HepG2 (cell line): ENCODE results near the gene WNT3. TPM values are rescaled to one million over a fixed set of nuclear protein-coding genes. Genes with fewer than 3 reads are reported as not detected.

Experiments
- ATAC-seq: fragments of 200-7000 bp; cut with Tn5 transposase; 3 replicates; pipeline ENCODE4 v1.9.1; 2020; ENCODE audit warnings: mild to moderate bottlenecking, moderate library complexity
- BruUV-seq: library from RNA; stranded (reverse); fragments of 400-500 nt; replicated peaks from 2 replicates; lab custom pipeline; 2021; lab: Mats Ljungman, UMichigan
- CTCF ChIA-PET: fragments of 300-600 bp; formaldehyde crosslinking; extraction: SDS; loops from one replicate; lab custom pipeline; 2021; ENCODE audit warnings: low total read pairs, inconsistent platforms, low intra/inter-chr PET ratio; lab: Yijun Ruan, JAX
- POLR2A ChIA-PET: fragments of 350-600 bp; sonication (Branson Sonifier 250); formaldehyde crosslinking; loops from one replicate; lab custom pipeline; 2020; ENCODE audit warnings: antibody characterized with exemption, inconsistent platforms; lab: Yijun Ruan, JAX
- DNase-seq: peaks from one replicate; pipeline ENCODE4 v3.0.0-alpha.2; 2015; ENCODE audit warnings: low spot score
- FAIRE-seq: peaks from 3 replicates; lab custom pipeline; 2011; peaks lifted over from hg19 to GRCh38; lab: Jason Lieb, UNC
- H2AFZ ChIP-seq: one replicate; pipeline ENCODE4 v1.6.1; 2011; ENCODE audit warnings: low read length, inconsistent platforms
- H3K27ac ChIP-seq: fragments of 300-600 bp; 3 replicates; pipeline ENCODE4 v1.8.0; 2011; ENCODE audit warnings: mixed run types, mild to moderate bottlenecking, mixed read lengths, low read length, inconsistent platforms; ENCODE audit not compliant: insufficient read depth; ENCODE audit errors: extremely low read length
- H3K27me3 ChIP-seq, 2 experiments: fragments of 200-600 bp in 1 of 2; 2 replicates in 1 of 2; 3 replicates in 1 of 2; pipeline versions ENCODE4 v1.6.0 to v1.8.0; 2011; ENCODE audit warnings: low read length in 2 of 2, mild to moderate bottlenecking in 2 of 2, moderate library complexity in 2 of 2, inconsistent platforms in 1 of 2; ENCODE audit not compliant: insufficient read depth in 2 of 2, control insufficient read depth in 1 of 2
- H3K36me3 ChIP-seq, 2 experiments: fragments of 200-600 bp in 1 of 2; replicated peaks in 1 of 2; 2 replicates in 1 of 2; 3 replicates in 1 of 2; pipeline versions ENCODE4 v1.5.1 to v1.8.0; 2011; ENCODE audit warnings: low read length in 2 of 2, inconsistent platforms in 1 of 2; ENCODE audit not compliant: insufficient read depth in 2 of 2, control insufficient read depth in 1 of 2
- H3K4me1 ChIP-seq: 2 replicates; pipeline ENCODE4 v1.5.1; 2012; ENCODE audit warnings: low read length, inconsistent platforms; ENCODE audit not compliant: insufficient read depth
- H3K4me2 ChIP-seq: 2 replicates; pipeline ENCODE4 v1.6.0; 2011; ENCODE audit warnings: low read depth, low read length, inconsistent platforms
- H3K4me3 ChIP-seq, 3 experiments: fragments of 200-600 bp in 1 of 3; sonication (generic), shearing (Covaris generic) in 1 of 3; replicated peaks in 1 of 3; 2 replicates each; pipeline ENCODE4 v1.5.1; 2011 to 2016; ENCODE audit warnings: low read length in 3 of 3, inconsistent platforms in 2 of 3, low read depth in 2 of 3, mild to moderate bottlenecking in 2 of 3, control low read depth in 1 of 3, mixed read lengths in 1 of 3; ENCODE audit not compliant: insufficient read depth in 1 of 3
- H3K79me2 ChIP-seq: one replicate; pipeline ENCODE4 v1.6.1; 2011; ENCODE audit warnings: low read length, inconsistent platforms; ENCODE audit not compliant: insufficient read depth
- H3K9ac ChIP-seq: 2 replicates; pipeline ENCODE4 v1.6.0; 2011; ENCODE audit warnings: mild to moderate bottlenecking, low read depth, low read length, inconsistent platforms; ENCODE audit not compliant: insufficient read depth
- H3K9me3 ChIP-seq: 2 replicates; pipeline ENCODE4 v1.5.1; 2012; ENCODE audit warnings: mild to moderate bottlenecking, low read length
- H4K20me1 ChIP-seq: 2 replicates; pipeline ENCODE4 v1.6.0; 2011; ENCODE audit warnings: inconsistent platforms, mild to moderate bottlenecking, low read length, moderate library complexity; ENCODE audit not compliant: insufficient read depth
- CBFB ChIP-seq: sonication (generic); formaldehyde crosslinking; IDR thresholded peaks from 2 replicates; pipeline ENCODE4 v1.4.0; 2020; ENCODE audit warnings: missing genetic modification reagents
- CC2D1A ChIP-seq: sonication (generic); formaldehyde crosslinking; IDR thresholded peaks from 2 replicates; pipeline ENCODE4 v1.8.1; 2023; ENCODE audit warnings: mild to moderate bottlenecking, missing genetic modification reagents
- ETV5 ChIP-seq: IDR thresholded peaks from 2 replicates; pipeline ENCODE4 v1.6.1; 2018; ENCODE audit warnings: missing biosample characterization, missing genetic modification reagents, inconsistent platforms, borderline replicate concordance
- FOSL1 ChIP-seq: sonication (generic); formaldehyde crosslinking; IDR thresholded peaks from 2 replicates; pipeline ENCODE4 v1.9.0; 2021; ENCODE audit warnings: missing genetic modification reagents, borderline replicate concordance
- FOXA1 ChIP-seq, 2 experiments: fragments of 450-650 bp in 1 of 2; sonication (generic) in 1 of 2; formaldehyde crosslinking in 1 of 2; IDR thresholded peaks; 2 replicates each; pipeline versions ENCODE4 v1.4.0 to v1.6.1; 2016 to 2020; ENCODE audit warnings: missing genetic modification reagents in 1 of 2
- GABPB1 ChIP-seq: IDR thresholded peaks from 2 replicates; pipeline ENCODE4 v1.6.1; 2016; ENCODE audit warnings: mild to moderate bottlenecking, missing genetic modification reagents, moderate library complexity, missing compliant biosample characterization
- MIER2 ChIP-seq: IDR thresholded peaks from 2 replicates; pipeline ENCODE4 v1.6.1; 2016; ENCODE audit warnings: missing biosample characterization, missing genetic modification reagents
- NFRKB ChIP-seq: fragments of 450-650 bp; IDR thresholded peaks from 2 replicates; pipeline ENCODE4 v1.6.1; 2017
- NR2F1 ChIP-seq, 2 experiments: fragments of 450-650 bp in 1 of 2; formaldehyde crosslinking in 1 of 2; IDR thresholded peaks; 2 replicates each; pipeline versions ENCODE4 v1.5.0 to v1.6.1; 2016 to 2020; ENCODE audit warnings: mild to moderate bottlenecking in 1 of 2, missing compliant biosample characterization in 1 of 2, missing genetic modification reagents in 1 of 2, moderate library complexity in 1 of 2
- RARG ChIP-seq: sonication (generic); formaldehyde crosslinking; IDR thresholded peaks from 2 replicates; pipeline ENCODE4 v1.4.0; 2020; ENCODE audit warnings: low read depth, mild to moderate bottlenecking, missing genetic modification reagents
- RNF2 ChIP-seq: fragments of 450-650 bp; conservative IDR thresholded peaks from 2 replicates; pipeline ENCODE4 v1.6.1; 2016; ENCODE audit warnings: low read depth
- SIN3B ChIP-seq: fragments of 150-350 bp; IDR thresholded peaks from 2 replicates; pipeline ENCODE4 v1.6.1; 2014; ENCODE audit warnings: low read length
- SP5 ChIP-seq: IDR thresholded peaks from 2 replicates; pipeline ENCODE4 v1.6.1; 2016; ENCODE audit warnings: low read depth, borderline replicate concordance
- TRIM24 ChIP-seq: sonication (generic); formaldehyde crosslinking; IDR thresholded peaks from 2 replicates; pipeline ENCODE4 v1.8.0; 2022; ENCODE audit warnings: mild to moderate bottlenecking, missing genetic modification reagents
- TSC22D2 ChIP-seq: sonication (generic); formaldehyde crosslinking; IDR thresholded peaks from 2 replicates; pipeline ENCODE4 v1.5.1; 2020; ENCODE audit warnings: missing genetic modification reagents, mild to moderate bottlenecking, borderline replicate concordance
- ZBTB21 ChIP-seq: sonication (generic); formaldehyde crosslinking; IDR thresholded peaks from 2 replicates; pipeline ENCODE4 v1.4.0; 2020; ENCODE audit warnings: missing genetic modification reagents
- ZNF260 ChIP-seq: sonication (generic); formaldehyde crosslinking; IDR thresholded peaks from 2 replicates; pipeline ENCODE4 v1.4.0; 2020; ENCODE audit warnings: missing genetic modification reagents, low read depth, mild to moderate bottlenecking, borderline replicate concordance
- ZNF326 ChIP-seq: sonication (generic); formaldehyde crosslinking; IDR thresholded peaks from 2 replicates; pipeline ENCODE4 v1.4.0; 2020; ENCODE audit warnings: missing genetic modification reagents, borderline replicate concordance
- WGBS: methylation state at CpG from one replicate; pipeline ENCODE4 v1.1.6; 2017; ENCODE audit warnings: low lambda C conversion rate; 5-methylcytosine and 5-hydroxymethylcytosine counted together
- in situ Hi-C: cut with HindIII; loops from 2 replicates; pipeline ENCODE4 v1.10.0; 2017; ENCODE audit warnings: low pct_unique_long_range_greater_than_20kb; ENCODE audit not compliant: extremely low pct_ligation_motif_present
- intact Hi-C: fragments of 100-400 bp; cut with micrococcal nuclease; formaldehyde crosslinking; loops from one replicate; pipeline ENCODE4 v1.10.0; 2022; ENCODE audit not compliant: unreplicated experiment
- polyA plus RNA-seq, 8 experiments: library from polyadenylated mRNA; depleted of rRNA in 3 of 8; stranded (reverse) in 7 of 8; unstranded in 1 of 8; fragments of >200 nt; fragmentation: Illumina TruSeq in 4 of 8; extraction: Trizol in 4 of 8; gene quantifications; 2 replicates each; pipeline versions ENCODE4 v1.2.1 to v1.2.3, GENCODE V29; 2011 to 2016; ENCODE audit warnings: low read depth in 4 of 8, missing spikeins in 1 of 8, mixed read lengths in 1 of 8; ENCODE audit not compliant: insufficient read depth in 1 of 8
- total RNA-seq, 5 experiments: library from RNA; depleted of rRNA; stranded (reverse); fragments of >200 nt; fragmentation: Illumina TruSeq; extraction: Trizol; gene quantifications; 2 replicates each; pipeline ENCODE4 v1.2.3, GENCODE V29; 2016; ENCODE audit warnings: low read depth in 1 of 5
- TF ChIP-seq, protein P1 (sequence below): sonication (generic); formaldehyde crosslinking; IDR thresholded peaks from 2 replicates; pipeline ENCODE4 v1.4.0; 2020; ENCODE audit warnings: missing genetic modification reagents
- TF ChIP-seq, protein P2 (sequence below): conservative IDR thresholded peaks from 2 replicates; pipeline ENCODE4 v1.6.1; 2018; ENCODE audit warnings: missing genetic modification reagents
- TF ChIP-seq, protein P3 (sequence below): sonication (generic); formaldehyde crosslinking; IDR thresholded peaks from 2 replicates; pipeline ENCODE4 v1.5.0; 2020; ENCODE audit warnings: mild to moderate bottlenecking, missing genetic modification reagents

Gene WNT3
- total and polyA plus RNA-seq, 2 of the 13 experiments (the other 11 are each of a cell fraction or from before 2014, with no cell fraction given) = 8.5 to 10.3 TPM

DNA sequence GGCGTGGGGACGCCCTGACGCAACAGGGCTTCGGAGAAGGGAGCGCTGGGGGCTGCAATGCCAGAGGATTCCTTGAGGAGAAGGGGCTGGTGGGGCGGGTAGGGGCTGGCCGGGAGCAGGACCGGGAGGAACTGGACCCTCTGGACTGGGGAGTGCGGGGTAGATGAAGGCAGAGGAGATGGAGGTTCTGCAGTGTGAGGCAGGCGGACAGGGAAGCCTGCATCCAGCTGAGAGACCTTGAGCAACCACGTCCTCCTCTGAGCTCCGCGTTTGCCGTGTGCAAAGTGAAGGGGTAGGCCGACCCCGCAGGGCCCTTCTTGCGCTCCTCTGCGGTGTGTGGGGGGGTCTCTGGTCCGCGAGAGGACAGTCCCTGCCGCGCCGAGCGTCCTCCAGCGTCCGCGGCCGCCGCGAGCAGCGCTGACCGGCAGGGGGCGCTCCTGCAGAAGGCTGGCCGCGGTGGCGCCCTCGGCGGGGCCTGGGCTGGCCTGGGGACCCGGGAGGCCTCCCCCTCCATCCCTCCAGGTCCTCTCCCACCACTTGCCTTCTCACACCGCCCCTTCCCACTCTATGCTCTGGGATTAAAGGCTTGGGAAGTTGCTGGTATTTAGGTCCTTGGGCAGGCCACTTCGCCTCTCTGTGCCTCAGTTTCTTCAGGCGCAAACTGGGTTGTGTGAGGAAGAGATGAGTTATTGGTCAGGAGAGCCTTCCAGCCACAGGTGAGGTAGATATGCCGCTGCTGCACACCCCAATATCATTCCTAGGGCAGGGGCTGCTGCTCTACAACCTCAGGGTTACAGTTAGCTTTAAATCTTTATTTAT lies 23.3 kb upstream of the WNT3 start:
- DNase-seq (no peak), ATAC-seq (peak; percentile 92), FAIRE-seq (no peak)
- H3K27ac ChIP-seq = no peak overlapping the region
- no peak overlapping the region for H3K9ac ChIP-seq
- WGBS = 45% methylated on average over 14 of the region's 43 CpGs
- BruUV-seq = no TSS peak
- H3K79me2 ChIP-seq = no peaks in the 10 kb centered on the region
- H3K36me3 ChIP-seq = no peaks in the 10 kb centered on the region
- ChIA-PET CTCF (interaction anchor here (0.6 to 2.8 kb wide), 4 partner anchors 33 to 159 kb away, joined by 3 to 18 read pairs (median 12); no protein-coding TSS in a partner anchor), POLR2A (no interaction called here)
- H3K4me3 ChIP-seq = peak overlapping the region in 2 of 3 experiments; percentile 12 to 68; a peak in 2 of 6 replicates
- H3K4me1 ChIP-seq = peaks cover 22% of the 10 kb centered on the region
- peaks cover 12% of the 10 kb centered on the region for H3K9me3 ChIP-seq
- peaks cover 0 to 10% of the 10 kb centered on the region in 2 experiments; a peak in 3 of 5 replicates for H3K27me3 ChIP-seq
- H3K4me2 ChIP-seq = peak overlapping the region; percentile 73
- intact Hi-C loops (loop anchor here (1.0 to 5.0 kb wide), 3 partner anchors 36 to 160 kb away; no protein-coding TSS in a partner anchor), in situ Hi-C loops (loop anchor here (25.0 kb wide), 1 partner anchor 829 kb away; no protein-coding TSS in a partner anchor)
- H4K20me1 ChIP-seq = no peaks in the 10 kb centered on the region
- H2AFZ ChIP-seq = no peak overlapping the region
- no peak for TF ChIP-seq TRIM24 (CRISPR knock-in tag)
- TF ChIP-seq SP5 (CRISPR knock-in tag) = no peak
- no peak for TF ChIP-seq FOSL1
- TF ChIP-seq NR2F1 (CRISPR knock-in tag; IDR thresholded peaks at IDR 0.05) = no peak
- no peak for TF ChIP-seq CBFB
- TF ChIP-seq, protein P1, sequence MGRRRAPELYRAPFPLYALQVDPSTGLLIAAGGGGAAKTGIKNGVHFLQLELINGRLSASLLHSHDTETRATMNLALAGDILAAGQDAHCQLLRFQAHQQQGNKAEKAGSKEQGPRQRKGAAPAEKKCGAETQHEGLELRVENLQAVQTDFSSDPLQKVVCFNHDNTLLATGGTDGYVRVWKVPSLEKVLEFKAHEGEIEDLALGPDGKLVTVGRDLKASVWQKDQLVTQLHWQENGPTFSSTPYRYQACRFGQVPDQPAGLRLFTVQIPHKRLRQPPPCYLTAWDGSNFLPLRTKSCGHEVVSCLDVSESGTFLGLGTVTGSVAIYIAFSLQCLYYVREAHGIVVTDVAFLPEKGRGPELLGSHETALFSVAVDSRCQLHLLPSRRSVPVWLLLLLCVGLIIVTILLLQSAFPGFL (CRISPR knock-in tag) = no peak
- TF ChIP-seq RNF2 = no peak
- TF ChIP-seq ZNF260 = no peak
- no peak for TF ChIP-seq ZBTB21 (CRISPR knock-in tag)
- TF ChIP-seq, protein P2, sequence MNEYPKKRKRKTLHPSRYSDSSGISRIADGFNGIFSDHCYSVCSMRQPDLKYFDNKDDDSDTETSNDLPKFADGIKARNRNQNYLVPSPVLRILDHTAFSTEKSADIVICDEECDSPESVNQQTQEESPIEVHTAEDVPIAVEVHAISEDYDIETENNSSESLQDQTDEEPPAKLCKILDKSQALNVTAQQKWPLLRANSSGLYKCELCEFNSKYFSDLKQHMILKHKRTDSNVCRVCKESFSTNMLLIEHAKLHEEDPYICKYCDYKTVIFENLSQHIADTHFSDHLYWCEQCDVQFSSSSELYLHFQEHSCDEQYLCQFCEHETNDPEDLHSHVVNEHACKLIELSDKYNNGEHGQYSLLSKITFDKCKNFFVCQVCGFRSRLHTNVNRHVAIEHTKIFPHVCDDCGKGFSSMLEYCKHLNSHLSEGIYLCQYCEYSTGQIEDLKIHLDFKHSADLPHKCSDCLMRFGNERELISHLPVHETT (CRISPR knock-in tag) = no peak
- TF ChIP-seq RARG (CRISPR knock-in tag) = no peak
- TF ChIP-seq ZNF326 (CRISPR knock-in tag) = no peak
- no peak for TF ChIP-seq NFRKB
- TF ChIP-seq, protein P3, sequence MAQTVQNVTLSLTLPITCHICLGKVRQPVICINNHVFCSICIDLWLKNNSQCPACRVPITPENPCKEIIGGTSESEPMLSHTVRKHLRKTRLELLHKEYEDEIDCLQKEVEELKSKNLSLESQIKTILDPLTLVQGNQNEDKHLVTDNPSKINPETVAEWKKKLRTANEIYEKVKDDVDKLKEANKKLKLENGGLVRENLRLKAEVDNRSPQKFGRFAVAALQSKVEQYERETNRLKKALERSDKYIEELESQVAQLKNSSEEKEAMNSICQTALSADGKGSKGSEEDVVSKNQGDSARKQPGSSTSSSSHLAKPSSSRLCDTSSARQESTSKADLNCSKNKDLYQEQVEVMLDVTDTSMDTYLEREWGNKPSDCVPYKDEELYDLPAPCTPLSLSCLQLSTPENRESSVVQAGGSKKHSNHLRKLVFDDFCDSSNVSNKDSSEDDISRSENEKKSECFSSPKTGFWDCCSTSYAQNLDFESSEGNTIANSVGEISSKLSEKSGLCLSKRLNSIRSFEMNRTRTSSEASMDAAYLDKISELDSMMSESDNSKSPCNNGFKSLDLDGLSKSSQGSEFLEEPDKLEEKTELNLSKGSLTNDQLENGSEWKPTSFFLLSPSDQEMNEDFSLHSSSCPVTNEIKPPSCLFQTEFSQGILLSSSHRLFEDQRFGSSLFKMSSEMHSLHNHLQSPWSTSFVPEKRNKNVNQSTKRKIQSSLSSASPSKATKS (CRISPR knock-in tag) = no peak
- no peak for TF ChIP-seq TSC22D2 (CRISPR knock-in tag)
- no peak for TF ChIP-seq MIER2 (CRISPR knock-in tag)
- TF ChIP-seq ETV5 (CRISPR knock-in tag) = no peak
- TF ChIP-seq SIN3B = no peak
- TF ChIP-seq CC2D1A (CRISPR knock-in tag) = no peak
- no peak for TF ChIP-seq FOXA1 (IDR thresholded peaks at IDR 0.05)
- TF ChIP-seq FOXA1 (CRISPR knock-in tag; IDR thresholded peaks at IDR 0.05) = no peak
- peak; percentile 58; the same call in 1 of the 2 replicates for TF ChIP-seq GABPB1 (CRISPR knock-in tag)
